Urothelium cell line (cell line): ENCODE data around the gene ZNF236.
A peak's percentile ranks its signal among the peaks of the same experiment; 100 is the strongest.

Experiments used
- DNase-seq: peaks from one replicate; pipeline ENCODE4 v3.0.0; 2011; ENCODE audit warnings: low spot score, mixed read lengths
- FAIRE-seq: peaks from 2 replicates; lab custom pipeline; 2011; peaks lifted over from hg19 to GRCh38; lab: Jason Lieb, UNC

Gene ZNF236

GRCh38 chr18:76967721-76968472 is 145.5 kb downstream of the ZNF236 start:
- FAIRE-seq (no peak), DNase-seq (no peak)

GRCh38 chr18:76970770-76971559 is 148.6 kb downstream of the ZNF236 start:
- FAIRE-seq, result no peak
- no peak for DNase-seq

GRCh38 chr18:76972241-76972640 is 149.9 kb downstream of the ZNF236 start:
- DNase-seq, result no peak
- FAIRE-seq, result no peak

- no peak for DNase-seq
- no peak for FAIRE-seq
Observed at GRCh38 chr18:76972846-76973519, 150.6 kb downstream of the ZNF236 start.

GRCh38 chr18:76973520-76974266 is 151.3 kb downstream of the ZNF236 start:
- DNase-seq (no peak), FAIRE-seq (no peak)

GRCh38 chr18:76974386-76974785 is 152.0 kb downstream of the ZNF236 start:
- FAIRE-seq (no peak), DNase-seq (no peak)

GRCh38 chr18:76975577-76976110 is 153.3 kb downstream of the ZNF236 start:
- FAIRE-seq (no peak), DNase-seq (no peak)

- no peak for DNase-seq
- FAIRE-seq, result no peak
Observed at GRCh38 chr18:76977108-76977621, 154.8 kb downstream of the ZNF236 start.

GRCh38 chr18:76977684-76978232 is 155.4 kb downstream of the ZNF236 start:
- no peak for FAIRE-seq

GRCh38 chr18:76978616-76979015 is 156.3 kb downstream of the ZNF236 start:
- DNase-seq, result no peak
- no peak for FAIRE-seq

More at GRCh38 chr18:76977684-76978232, 155.4 kb downstream of the ZNF236 start:
- no peak for DNase-seq

- FAIRE-seq (no peak), DNase-seq (no peak)
Observed at GRCh38 chr18:76979111-76979751, 156.9 kb downstream of the ZNF236 start.

GRCh38 chr18:76979906-76980305 is 157.5 kb downstream of the ZNF236 start:
- FAIRE-seq (no peak), DNase-seq (no peak)

GRCh38 chr18:76980663-76981395 is 158.5 kb downstream of the ZNF236 start:
- FAIRE-seq (no peak), DNase-seq (no peak)

- FAIRE-seq, result no peak
- DNase-seq, result no peak
Observed at GRCh38 chr18:76981396-76981968, 159.1 kb downstream of the ZNF236 start.

GRCh38 chr18:76982038-76982437 is 159.7 kb downstream of the ZNF236 start:
- DNase-seq, result no peak
- no peak for FAIRE-seq

- DNase-seq, result peak; percentile 89
- FAIRE-seq, result peak; percentile 68
Observed at GRCh38 chr18:76982841-76983583, 160.7 kb downstream of the ZNF236 start.

GRCh38 chr18:76983613-76984051 is 161.3 kb downstream of the ZNF236 start:
- DNase-seq (no peak), FAIRE-seq (no peak)
